Astrocyte (in vitro differentiated cells and primary cell): Measurements from ENCODE around the gene ZNF547. TPM values are rescaled to one million over a fixed set of nuclear protein-coding genes. Genes with fewer than 3 reads are reported as not detected.

Experiments
- DNase-seq: peaks from one replicate; pipeline ENCODE4 v3.0.0-alpha.2; 2010; ENCODE audit warnings: low read depth
- FAIRE-seq: peaks from 2 replicates; lab custom pipeline; 2011; peaks lifted over from hg19 to GRCh38; lab: Jason Lieb, UNC
- H2AFZ ChIP-seq: 2 replicates; pipeline ENCODE4 v1.6.0; 2012; ENCODE audit warnings: low read depth, low read length, inconsistent platforms
- H3K27ac ChIP-seq: 2 replicates; pipeline ENCODE4 v1.5.1; 2011; ENCODE audit warnings: low read depth, low read length, inconsistent platforms
- H3K27me3 ChIP-seq: 2 replicates; pipeline ENCODE4 v1.6.0; 2011; ENCODE audit warnings: low read length, inconsistent platforms; ENCODE audit not compliant: insufficient read depth
- H3K36me3 ChIP-seq: 2 replicates; pipeline ENCODE4 v1.5.1; 2011; ENCODE audit warnings: low read length, inconsistent platforms; ENCODE audit not compliant: insufficient read depth
- H3K4me1 ChIP-seq: 2 replicates; pipeline ENCODE4 v1.5.1; 2011; ENCODE audit warnings: low read length, inconsistent platforms; ENCODE audit not compliant: insufficient read depth
- H3K4me2 ChIP-seq: 2 replicates; pipeline ENCODE4 v1.6.0; 2012; ENCODE audit warnings: low read length, inconsistent platforms
- H3K4me3 ChIP-seq: 2 replicates; pipeline ENCODE4 v1.5.1; 2011; ENCODE audit warnings: low read depth, mild to moderate bottlenecking, low read length, inconsistent platforms; ENCODE audit not compliant: insufficient read depth
- H3K79me2 ChIP-seq: 2 replicates; pipeline ENCODE4 v1.6.0; 2012; ENCODE audit warnings: mild to moderate bottlenecking, low read length, inconsistent platforms; ENCODE audit not compliant: insufficient read depth
- H3K9ac ChIP-seq: 2 replicates; pipeline ENCODE4 v1.6.0; 2012; ENCODE audit warnings: mild to moderate bottlenecking, low read length, inconsistent platforms
- H3K9me3 ChIP-seq: 2 replicates; pipeline ENCODE4 v1.5.1; 2012; ENCODE audit warnings: low read depth, mild to moderate bottlenecking, low read length, inconsistent platforms; ENCODE audit not compliant: insufficient read depth
- H4K20me1 ChIP-seq: 2 replicates; pipeline ENCODE4 v1.6.0; 2012; ENCODE audit warnings: low read length, inconsistent platforms; ENCODE audit not compliant: insufficient read depth
- H3K27ac Mint-ChIP-seq: one replicate; pipeline ENCODE4 v1.8.0; 2021; ENCODE audit warnings: mild to moderate bottlenecking, mixed read lengths; ENCODE audit not compliant: unreplicated experiment
- H3K27me3 Mint-ChIP-seq: one replicate; pipeline ENCODE4 v1.8.0; 2021; ENCODE audit warnings: low read depth, mixed read lengths; ENCODE audit not compliant: unreplicated experiment
- H3K36me3 Mint-ChIP-seq: one replicate; pipeline ENCODE4 v1.8.0; 2021; ENCODE audit warnings: low read depth, mixed read lengths; ENCODE audit not compliant: unreplicated experiment
- H3K4me1 Mint-ChIP-seq: one replicate; pipeline ENCODE4 v1.8.0; 2021; ENCODE audit warnings: low read depth, mixed read lengths; ENCODE audit not compliant: unreplicated experiment
- H3K4me3 Mint-ChIP-seq: one replicate; pipeline ENCODE4 v1.8.0; 2021; ENCODE audit warnings: mild to moderate bottlenecking, moderate library complexity, mixed read lengths; ENCODE audit not compliant: unreplicated experiment
- H3K9me3 Mint-ChIP-seq: one replicate; pipeline ENCODE4 v1.8.0; 2021; ENCODE audit warnings: mild to moderate bottlenecking, mixed read lengths; ENCODE audit not compliant: unreplicated experiment
- CTCF ChIP-seq: IDR thresholded peaks from 2 replicates; pipeline ENCODE4 v1.5.1; 2011; ENCODE audit warnings: low read depth, mild to moderate bottlenecking, inconsistent platforms, low read length, moderate library complexity; ENCODE audit not compliant: insufficient read depth
- EZH2 ChIP-seq: IDR thresholded peaks from 2 replicates; pipeline ENCODE4 v1.6.1; 2012; ENCODE audit warnings: mild to moderate bottlenecking, low read length, inconsistent platforms; ENCODE audit not compliant: insufficient read depth
- total RNA-seq: library from RNA; stranded (reverse); gene quantifications from 2 replicates; pipeline ENCODE4 v1.2.1, GENCODE V29; 2021

Gene ZNF547
- total RNA-seq, 1 donor from 2014 or later = 4.1 TPM

DNA sequence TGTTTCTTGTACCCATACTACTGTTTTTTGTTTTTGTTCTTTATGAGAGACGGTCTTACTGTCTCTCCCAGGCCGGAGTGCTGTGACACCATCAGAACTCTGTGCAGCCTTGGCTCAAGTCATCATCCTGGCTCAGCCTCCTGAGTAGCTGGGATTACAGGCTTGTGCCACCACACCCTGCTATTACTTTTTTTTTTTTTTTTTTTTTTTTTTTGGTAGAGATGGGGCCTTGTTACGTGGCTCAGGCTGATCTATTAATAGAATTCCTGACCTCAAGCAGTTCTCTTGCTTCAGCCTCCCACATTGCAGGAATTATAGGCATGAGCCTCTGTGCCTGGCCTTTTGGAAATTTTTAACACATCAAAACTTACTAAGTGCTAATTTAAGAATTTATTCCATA is 15.2 kb upstream of the ZNF547 start:
- no peak overlapping the region for H3K27ac ChIP-seq
- peaks cover 21% of the 10 kb centered on the region for H3K79me2 ChIP-seq
- H3K27me3 Mint-ChIP-seq = peaks cover 3% of the 10 kb centered on the region
- H3K27me3 ChIP-seq = no peaks in the 10 kb centered on the region
- peaks cover 7% of the 10 kb centered on the region for H3K4me1 ChIP-seq
- H3K36me3 ChIP-seq = no peaks in the 10 kb centered on the region
- no peak for TF ChIP-seq CTCF
- TF ChIP-seq EZH2 = no peak
- peaks cover 2% of the 10 kb centered on the region for H3K36me3 Mint-ChIP-seq
- peak overlapping the region; percentile 89 for H3K27ac Mint-ChIP-seq
- FAIRE-seq (no peak), DNase-seq (peak; percentile 29)
- H3K9ac ChIP-seq = no peak overlapping the region
- H3K9me3 Mint-ChIP-seq = no peaks in the 10 kb centered on the region
- no peak overlapping the region for H3K4me2 ChIP-seq
- no peaks in the 10 kb centered on the region for H3K9me3 ChIP-seq
- no peak overlapping the region for H3K4me3 Mint-ChIP-seq
- no peak overlapping the region for H3K4me3 ChIP-seq
- H2AFZ ChIP-seq = no peak overlapping the region
- H4K20me1 ChIP-seq = peaks cover 7% of the 10 kb centered on the region
- H3K4me1 Mint-ChIP-seq = peaks cover 17% of the 10 kb centered on the region

GRCh38 chr19:57350877-57351805 is 12.2 kb upstream of the ZNF547 start, which contains the start of gene ZNF304:
Gene ZNF304, plus strand, starts transcription at chr19:57351271. Its CDS starts 394 bp downstream, at chr19:57351665.
- peaks cover 13% of the 10 kb centered on the region for H3K9me3 ChIP-seq
- H3K4me3 ChIP-seq = peak within 1 kb of the TSS; percentile 96
- peaks cover 7% of the 10 kb centered on the region for H3K36me3 ChIP-seq
- H3K4me2 ChIP-seq = peak within 1 kb of the TSS; percentile 99
- H3K9me3 Mint-ChIP-seq = no peaks in the 10 kb centered on the region
- H3K27me3 Mint-ChIP-seq = no peaks in the 10 kb centered on the region
- H2AFZ ChIP-seq = peak within 1 kb of the TSS; percentile 95
- H3K4me3 Mint-ChIP-seq = peak within 1 kb of the TSS; percentile 99
- peaks cover 40% of the 10 kb centered on the region for H3K79me2 ChIP-seq
- no peak for TF ChIP-seq CTCF
- TF ChIP-seq EZH2 = no peak
- H3K4me1 Mint-ChIP-seq = peaks cover 22% of the 10 kb centered on the region
- H3K36me3 Mint-ChIP-seq = peaks cover 12% of the 10 kb centered on the region
- peak within 1 kb of the TSS; percentile 90 for H3K27ac Mint-ChIP-seq
- H3K27ac ChIP-seq = peak within 1 kb of the TSS; percentile 65
- peak; percentile 93 for DNase-seq
- peaks cover 7% of the 10 kb centered on the region for H3K4me1 ChIP-seq
- peak; percentile 88 for FAIRE-seq
- H4K20me1 ChIP-seq = peaks cover 7% of the 10 kb centered on the region
- H3K9ac ChIP-seq = peak within 1 kb of the TSS; percentile 91
- no peaks in the 10 kb centered on the region for H3K27me3 ChIP-seq

DNA sequence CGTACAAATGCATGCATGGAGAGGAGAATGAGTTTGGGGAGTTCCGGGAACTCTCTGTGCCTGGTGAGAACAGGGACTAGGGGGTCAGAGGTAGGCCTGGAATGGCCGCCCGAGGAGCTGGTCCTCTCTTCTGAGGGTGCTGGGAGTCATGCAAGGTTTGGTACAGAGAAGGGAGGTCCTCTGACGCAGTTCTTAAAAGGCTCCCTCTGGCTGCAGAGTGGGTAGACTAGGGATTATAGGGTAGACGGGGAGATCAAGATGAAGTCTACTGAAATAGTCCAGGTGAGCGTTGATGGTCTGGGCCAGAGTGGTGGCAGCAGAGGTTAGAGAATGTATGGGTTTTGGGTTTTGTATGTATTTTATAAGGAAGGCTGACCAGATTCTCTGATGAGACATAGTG is 11.5 kb upstream of the ZNF547 start:
- no peak for TF ChIP-seq EZH2
- no peak for TF ChIP-seq CTCF
- H3K27me3 ChIP-seq = no peaks in the 10 kb centered on the region
- H3K9me3 ChIP-seq = peaks cover 21% of the 10 kb centered on the region
- H3K4me1 Mint-ChIP-seq = peaks cover 22% of the 10 kb centered on the region
- peaks cover 14% of the 10 kb centered on the region for H3K36me3 ChIP-seq
- no peak for DNase-seq
- peaks cover 40% of the 10 kb centered on the region for H3K79me2 ChIP-seq
- peaks cover 7% of the 10 kb centered on the region for H3K4me1 ChIP-seq
- peaks cover 7% of the 10 kb centered on the region for H4K20me1 ChIP-seq
- peak overlapping the region; percentile 99 for H3K4me3 Mint-ChIP-seq
- H3K36me3 Mint-ChIP-seq = peaks cover 19% of the 10 kb centered on the region
- H3K4me2 ChIP-seq = peak overlapping the region; percentile 99
- peak overlapping the region; percentile 96 for H3K4me3 ChIP-seq
- peak overlapping the region; percentile 91 for H3K9ac ChIP-seq
- peak overlapping the region; percentile 22 for H3K27ac Mint-ChIP-seq
- peak overlapping the region; percentile 95 for H2AFZ ChIP-seq
- H3K9me3 Mint-ChIP-seq = no peaks in the 10 kb centered on the region
- peak overlapping the region; percentile 65 for H3K27ac ChIP-seq
- no peaks in the 10 kb centered on the region for H3K27me3 Mint-ChIP-seq
- no peak for FAIRE-seq
